Caki2 (cell line): ENCODE measurements around the gene IGFBP2. TPM values are rescaled to one million over a fixed set of nuclear protein-coding genes. Genes with fewer than 3 reads are reported as not detected.
"Not testable (repeated sequence)": the region's sequence is repeated elsewhere in the genome, so short reads cannot be mapped to it uniquely, and the experiment has no call there.

Experiments
- DNase-seq: peaks from one replicate; pipeline ENCODE4 v3.0.0-alpha.2; 2015; ENCODE audit warnings: low read depth
- in situ Hi-C: cut with HindIII; loops from 2 replicates; pipeline ENCODE4 v1.10.0; 2016; ENCODE audit warnings: low sequenced_read_pairs, low pct_unique_long_range_greater_than_20kb, mixed read lengths
- total RNA-seq: library from RNA; depleted of rRNA; stranded (reverse); fragments of >200 nt; shearing (Covaris generic); gene quantifications from 2 replicates; pipeline ENCODE4 v1.2.3, GENCODE V29; 2014; ENCODE audit warnings: low replicate concordance; rRNA removed

The IGFBP2 gene
- 110 TPM in 2 replicates for total RNA-seq

GRCh38 chr2:216632952-216633615, at the start of gene IGFBP2:
Gene IGFBP2, plus strand, starts transcription at chr2:216633420. Its CDS starts 104 bp downstream, at chr2:216633524.
- peak; percentile 61 for DNase-seq
- in situ Hi-C loops, result no loop called here

- no peak for DNase-seq
- in situ Hi-C loops, result no loop called here
Observed at GRCh38 chr2:216583606-216584005, 49.6 kb upstream of the IGFBP2 start.

GRCh38 chr2:216584112-216584511, 49.1 kb upstream of the IGFBP2 start:
- in situ Hi-C loops, result no loop called here
- no peak for DNase-seq

- in situ Hi-C loops, result no loop called here
- no peak for DNase-seq
Observed at GRCh38 chr2:216585441-216585840, 47.8 kb upstream of the IGFBP2 start.

GRCh38 chr2:216588861-216589710, 44.1 kb upstream of the IGFBP2 start:
- in situ Hi-C loops, result no loop called here
- DNase-seq, result no peak

- no peak for DNase-seq
- in situ Hi-C loops, result no loop called here
Observed at GRCh38 chr2:216589791-216590190, 43.4 kb upstream of the IGFBP2 start.

GRCh38 chr2:216590780-216591179, 42.4 kb upstream of the IGFBP2 start:
- in situ Hi-C loops, result no loop called here
- DNase-seq, result no peak

GRCh38 chr2:216591480-216591879, 41.7 kb upstream of the IGFBP2 start:
- in situ Hi-C loops, result no loop called here
- DNase-seq, result no peak

GRCh38 chr2:216594081-216594480, 39.1 kb upstream of the IGFBP2 start:
- DNase-seq, result no peak
- in situ Hi-C loops, result no loop called here

GRCh38 chr2:216596236-216596979, 36.8 kb upstream of the IGFBP2 start:
- in situ Hi-C loops, result no loop called here
- no peak for DNase-seq

GRCh38 chr2:216596980-216597509, 36.2 kb upstream of the IGFBP2 start:
- DNase-seq, result no peak

GRCh38 chr2:216597825-216598224, 35.4 kb upstream of the IGFBP2 start:
- DNase-seq, result peak; percentile 58
- in situ Hi-C loops, result not testable (repeated sequence)

More at GRCh38 chr2:216596980-216597509, 36.2 kb upstream of the IGFBP2 start:
- in situ Hi-C loops, result no loop called here

- DNase-seq, result no peak
- in situ Hi-C loops, result no loop called here
Observed at GRCh38 chr2:216601632-216602409, 31.4 kb upstream of the IGFBP2 start.

- no peak for DNase-seq
- in situ Hi-C loops, result no loop called here
Observed at GRCh38 chr2:216603010-216603883, 30.0 kb upstream of the IGFBP2 start.

- in situ Hi-C loops, result no loop called here
Observed at GRCh38 chr2:216603884-216604245, 29.4 kb upstream of the IGFBP2 start.

GRCh38 chr2:216604458-216604857, 28.8 kb upstream of the IGFBP2 start:
- DNase-seq, result no peak

More at GRCh38 chr2:216603884-216604245, 29.4 kb upstream of the IGFBP2 start:
- DNase-seq, result no peak

More at GRCh38 chr2:216604458-216604857, 28.8 kb upstream of the IGFBP2 start:
- in situ Hi-C loops, result no loop called here
